SK-N-SH (cell line): ENCODE data around the gene USP36.

ENCODE experiments used
- CTCF ChIP-seq: fragments of 200-600 bp; sonication (generic); IDR thresholded peaks from 2 replicates; pipeline ENCODE4 v1.6.1; 2017; ENCODE audit warnings: antibody characterized with exemption, mild to moderate bottlenecking, moderate library complexity
- FOSL2 ChIP-seq: IDR thresholded peaks from 2 replicates; pipeline ENCODE4 v1.4.0; 2012; ENCODE audit warnings: low read depth, mild to moderate bottlenecking, moderate library complexity, borderline replicate concordance
- FOXJ3 ChIP-seq: sonication (generic); formaldehyde crosslinking; IDR thresholded peaks from 2 replicates; pipeline ENCODE4 v1.5.1; 2020; ENCODE audit warnings: mild to moderate bottlenecking, missing genetic modification reagents
- FOXM1 ChIP-seq: IDR thresholded peaks from 2 replicates; pipeline ENCODE4 v1.4.0; 2012; ENCODE audit warnings: low read depth, mild to moderate bottlenecking
- GATA2 ChIP-seq: sonication (generic); formaldehyde crosslinking; IDR thresholded peaks from 2 replicates; pipeline ENCODE4 v1.5.0; 2020; ENCODE audit warnings: mild to moderate bottlenecking, missing genetic modification reagents
- MAX ChIP-seq: IDR thresholded peaks from 2 replicates; pipeline ENCODE4 v1.4.0; 2012; ENCODE audit warnings: low read depth
- RAD21 ChIP-seq: IDR thresholded peaks from 2 replicates; pipeline ENCODE4 v1.6.1; 2012; ENCODE audit warnings: mild to moderate bottlenecking, low read length
- RFX5 ChIP-seq: IDR thresholded peaks from 2 replicates; pipeline ENCODE4 v1.6.1; 2012; ENCODE audit warnings: mild to moderate bottlenecking, improper control_type of control experiment, low read length
- TCF12 ChIP-seq: IDR thresholded peaks from 2 replicates; pipeline ENCODE4 v1.4.0; 2012

- TF ChIP-seq CTCF, result no peak
- no peak for TF ChIP-seq GATA2 (CRISPR knock-in tag)
- no peak for TF ChIP-seq TCF12
- TF ChIP-seq FOXJ3 (CRISPR knock-in tag), result no peak
- TF ChIP-seq RAD21, result no peak
- no peak for TF ChIP-seq RFX5
- TF ChIP-seq FOSL2, result no peak
- no peak for TF ChIP-seq FOXM1
- no peak for TF ChIP-seq MAX
These were observed 72.8 kb downstream of the USP36 start for GRCh38 chr17:78767806-78768205.
